ENCODE results near the gene PM20D1. TPM values are rescaled to one million over a fixed set of nuclear protein-coding genes. Genes with fewer than 3 reads are reported as not detected.

The PM20D1 gene
- total and polyA plus RNA-seq, 2 donors (not counting 1 experiment from before 2014, with no cell fraction given) = 2.0 to 3.3 TPM

DNA sequence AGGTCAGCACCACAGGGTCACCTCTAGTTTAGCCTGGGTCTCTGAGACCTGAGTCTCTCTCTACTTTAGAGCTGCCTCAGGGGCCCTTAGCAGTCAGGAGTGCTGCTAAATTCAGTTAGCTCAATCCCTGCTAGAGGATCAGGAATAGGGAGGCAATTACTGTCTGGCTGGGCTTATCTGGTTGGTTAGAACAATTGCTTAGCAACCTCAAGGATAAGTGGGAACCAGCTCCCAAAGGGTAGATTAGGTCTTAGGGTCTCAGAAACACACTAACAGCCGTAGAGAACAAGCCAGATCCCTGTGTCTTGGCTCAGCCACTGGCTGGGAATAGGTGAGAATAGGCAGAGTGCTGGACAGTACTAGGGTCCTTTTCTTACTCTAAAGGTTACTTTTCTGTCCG lies 7.7 kb downstream of the PM20D1 start:
- H3K4me3 ChIP-seq (ENCODE audit: control extremely low read depth in 1 of 5, extremely low read depth in 1 of 5, insufficient read depth in 1 of 5, low read depth in 2 of 5, low read length in 4 of 5) = no peak overlapping the region
- 83% methylated on average over 1 of the region's 2 CpGs for WGBS (ENCODE audit: insufficient coverage)
- ChIA-PET CTCF (interaction anchor here (1.0 kb wide), 1 partner anchor 50 kb away, joined by 3 read pairs; no protein-coding TSS in a partner anchor), POLR2A (no interaction called here)
- no peak for ATAC-seq (ENCODE audit: low read depth)
- no peak overlapping the region for H3K4me2 ChIP-seq (replicated peaks; ENCODE audit: low read depth, low read length, poor library complexity, severe bottlenecking)
- H3K9ac ChIP-seq (ENCODE audit: low read length) = no peak overlapping the region
- no peaks in the 10 kb centered on the region for H3K27me3 Mint-ChIP-seq
- no peaks in the 10 kb centered on the region for H3K9me3 Mint-ChIP-seq (ENCODE audit: insufficient read depth)
- H4K20me1 ChIP-seq (ENCODE audit: control insufficient read depth, insufficient read depth, low read length, poor library complexity, severe bottlenecking) = no peaks in the 10 kb centered on the region
- H3K4me3 Mint-ChIP-seq = no peak overlapping the region
- no peak overlapping the region for H3K27ac ChIP-seq (ENCODE audit: low read length in 2 of 2)
- H3K4me1 Mint-ChIP-seq = no peaks in the 10 kb centered on the region
- H3K36me3 ChIP-seq (replicated peaks in 1 of 2; ENCODE audit: control extremely low read depth in 1 of 2, control insufficient read depth in 1 of 2, extremely low read depth in 1 of 2, insufficient read depth in 2 of 2, low read length in 1 of 2) = no peaks in the 10 kb centered on the region
- no peaks in the 10 kb centered on the region for H3K9me3 ChIP-seq (ENCODE audit: control extremely low read depth in 1 of 3, control insufficient read depth in 2 of 3, insufficient read depth in 1 of 3, low read length in 2 of 3)
- H3K4me1 ChIP-seq (ENCODE audit: control insufficient read depth in 2 of 2, insufficient read depth in 2 of 2, low read length in 2 of 2) = no peaks in the 10 kb centered on the region
- intact Hi-C loops (cut with micrococcal nuclease) = no loop called here
- DNase-seq = no peak
- TF ChIP-seq, protein P1, sequence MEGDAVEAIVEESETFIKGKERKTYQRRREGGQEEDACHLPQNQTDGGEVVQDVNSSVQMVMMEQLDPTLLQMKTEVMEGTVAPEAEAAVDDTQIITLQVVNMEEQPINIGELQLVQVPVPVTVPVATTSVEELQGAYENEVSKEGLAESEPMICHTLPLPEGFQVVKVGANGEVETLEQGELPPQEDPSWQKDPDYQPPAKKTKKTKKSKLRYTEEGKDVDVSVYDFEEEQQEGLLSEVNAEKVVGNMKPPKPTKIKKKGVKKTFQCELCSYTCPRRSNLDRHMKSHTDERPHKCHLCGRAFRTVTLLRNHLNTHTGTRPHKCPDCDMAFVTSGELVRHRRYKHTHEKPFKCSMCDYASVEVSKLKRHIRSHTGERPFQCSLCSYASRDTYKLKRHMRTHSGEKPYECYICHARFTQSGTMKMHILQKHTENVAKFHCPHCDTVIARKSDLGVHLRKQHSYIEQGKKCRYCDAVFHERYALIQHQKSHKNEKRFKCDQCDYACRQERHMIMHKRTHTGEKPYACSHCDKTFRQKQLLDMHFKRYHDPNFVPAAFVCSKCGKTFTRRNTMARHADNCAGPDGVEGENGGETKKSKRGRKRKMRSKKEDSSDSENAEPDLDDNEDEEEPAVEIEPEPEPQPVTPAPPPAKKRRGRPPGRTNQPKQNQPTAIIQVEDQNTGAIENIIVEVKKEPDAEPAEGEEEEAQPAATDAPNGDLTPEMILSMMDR (IDR thresholded peaks at IDR 0.05) = no peak
- no peak for TF ChIP-seq EZH2 (IDR thresholded peaks at IDR 0.05; ENCODE audit: borderline replicate concordance, insufficient read depth, low read depth, low read length, poor library complexity, severe bottlenecking)
- H2AFZ ChIP-seq (ENCODE audit: insufficient read depth, low read depth, low read length, poor library complexity, severe bottlenecking) = no peak overlapping the region
- no peaks in the 10 kb centered on the region for H3K27me3 ChIP-seq (replicated peaks in 1 of 4; ENCODE audit: control extremely low read depth in 1 of 4, control insufficient read depth in 3 of 4, insufficient read depth in 4 of 4, low read length in 3 of 4)
- H3K79me2 ChIP-seq (ENCODE audit: control insufficient read depth, insufficient read depth, low read length) = no peaks in the 10 kb centered on the region
- H3K27ac Mint-ChIP-seq = no peak overlapping the region

- H3K9me3 Mint-ChIP-seq (ENCODE audit: insufficient read depth) = no peaks in the 10 kb centered on the region
- Histone ChIP-seq H3K27ac (ENCODE audit: low read length in 2 of 2) (no peak overlapping the region), H3K4me1 (ENCODE audit: control insufficient read depth in 2 of 2, insufficient read depth in 2 of 2, low read length in 2 of 2) (no peaks in the 10 kb centered on the region), H3K9ac (ENCODE audit: low read length) (no peak overlapping the region), H3K27me3 (replicated peaks in 1 of 4; ENCODE audit: control extremely low read depth in 1 of 4, control insufficient read depth in 3 of 4, insufficient read depth in 4 of 4, low read length in 3 of 4) (no peaks in the 10 kb centered on the region), H3K9me3 (ENCODE audit: control extremely low read depth in 1 of 3, control insufficient read depth in 2 of 3, insufficient read depth in 1 of 3, low read length in 2 of 3) (no peaks in the 10 kb centered on the region), H3K4me2 (replicated peaks; ENCODE audit: low read depth, low read length, poor library complexity, severe bottlenecking) (no peak overlapping the region), H3K4me3 (ENCODE audit: control extremely low read depth in 1 of 5, extremely low read depth in 1 of 5, insufficient read depth in 1 of 5, low read depth in 2 of 5, low read length in 4 of 5) (no peak overlapping the region), H2AFZ (ENCODE audit: insufficient read depth, low read depth, low read length, poor library complexity, severe bottlenecking) (no peak overlapping the region), H3K36me3 (replicated peaks in 1 of 2; ENCODE audit: control extremely low read depth in 1 of 2, control insufficient read depth in 1 of 2, extremely low read depth in 1 of 2, insufficient read depth in 2 of 2, low read length in 1 of 2) (no peaks in the 10 kb centered on the region), H4K20me1 (ENCODE audit: control insufficient read depth, insufficient read depth, low read length, poor library complexity, severe bottlenecking) (no peaks in the 10 kb centered on the region), H3K79me2 (ENCODE audit: control insufficient read depth, insufficient read depth, low read length) (no peaks in the 10 kb centered on the region)
- DNase-seq (no peak), ATAC-seq (ENCODE audit: low read depth) (no peak)
- 67% methylated on average over 3 of the region's 4 CpGs for WGBS (ENCODE audit: insufficient coverage)
- no peaks in the 10 kb centered on the region for H3K4me1 Mint-ChIP-seq
- no peaks in the 10 kb centered on the region for H3K27me3 Mint-ChIP-seq
- H3K4me3 Mint-ChIP-seq = no peak overlapping the region
- intact Hi-C loops (cut with micrococcal nuclease) = no loop called here
- no peak overlapping the region for H3K27ac Mint-ChIP-seq
- POLR2A ChIA-PET = no interaction called here
- TF ChIP-seq, protein P1 (IDR thresholded peaks at IDR 0.05) = no peak
- no peak for TF ChIP-seq EZH2 (IDR thresholded peaks at IDR 0.05; ENCODE audit: borderline replicate concordance, insufficient read depth, low read depth, low read length, poor library complexity, severe bottlenecking)
- CTCF ChIA-PET = interaction anchor here (1.7 kb wide), 1 partner anchor 48 kb away, joined by 6 read pairs; no protein-coding TSS in a partner anchor
These were observed 9.6 kb downstream of the PM20D1 start for GRCh38 chr1:205840146-205840923.
